GM10248 (cell line): ENCODE measurements around the gene CEP128.

Source experiments
- CTCF ChIA-PET: fragments of 300-600 bp; sonication (Branson Sonifier 250); formaldehyde crosslinking; extraction: SDS; loops from one replicate; lab custom pipeline; 2021; ENCODE audit warnings: antibody characterized with exemption; lab: Yijun Ruan, JAX
- POLR2A ChIA-PET: fragments of 350-650 bp; sonication (Branson Sonifier 250); formaldehyde crosslinking; extraction: SDS; loops from one replicate; lab custom pipeline; 2020; ENCODE audit warnings: antibody characterized with exemption; lab: Yijun Ruan, JAX
- DNase-seq: peaks from one replicate; pipeline ENCODE4 v3.0.0; 2012; ENCODE audit errors: extremely low spot score
- TF ChIP-seq, protein P1 (sequence below): IDR thresholded peaks from 2 replicates; pipeline ENCODE4 v1.5.1; 2012; ENCODE audit warnings: mild to moderate bottlenecking, low read depth; ENCODE audit errors: extremely low read depth, missing control alignments, control extremely low read depth

The CEP128 gene

DNA sequence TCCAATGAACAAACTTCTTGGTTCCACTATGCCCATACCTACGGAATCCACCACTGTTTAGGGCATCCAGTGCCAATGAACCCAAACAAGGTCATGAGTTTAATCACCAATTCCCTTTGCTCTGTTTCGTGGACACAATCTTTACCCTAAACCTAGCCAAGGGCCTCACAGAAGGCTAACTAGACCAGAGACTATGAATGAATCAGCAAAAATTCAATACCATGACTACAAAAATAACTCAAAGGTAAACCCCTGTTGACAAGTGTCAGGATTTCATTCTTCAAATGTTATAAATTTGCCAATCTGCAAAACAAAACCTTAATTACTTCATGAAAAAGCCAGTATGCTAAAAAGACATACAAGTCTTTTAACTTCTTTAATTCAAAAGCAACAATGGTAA lies 96.7 kb downstream of the CEP128 start:
- ChIA-PET POLR2A (no interaction called here), CTCF (no interaction called here)
- DNase-seq = no peak
- TF ChIP-seq, protein P1, sequence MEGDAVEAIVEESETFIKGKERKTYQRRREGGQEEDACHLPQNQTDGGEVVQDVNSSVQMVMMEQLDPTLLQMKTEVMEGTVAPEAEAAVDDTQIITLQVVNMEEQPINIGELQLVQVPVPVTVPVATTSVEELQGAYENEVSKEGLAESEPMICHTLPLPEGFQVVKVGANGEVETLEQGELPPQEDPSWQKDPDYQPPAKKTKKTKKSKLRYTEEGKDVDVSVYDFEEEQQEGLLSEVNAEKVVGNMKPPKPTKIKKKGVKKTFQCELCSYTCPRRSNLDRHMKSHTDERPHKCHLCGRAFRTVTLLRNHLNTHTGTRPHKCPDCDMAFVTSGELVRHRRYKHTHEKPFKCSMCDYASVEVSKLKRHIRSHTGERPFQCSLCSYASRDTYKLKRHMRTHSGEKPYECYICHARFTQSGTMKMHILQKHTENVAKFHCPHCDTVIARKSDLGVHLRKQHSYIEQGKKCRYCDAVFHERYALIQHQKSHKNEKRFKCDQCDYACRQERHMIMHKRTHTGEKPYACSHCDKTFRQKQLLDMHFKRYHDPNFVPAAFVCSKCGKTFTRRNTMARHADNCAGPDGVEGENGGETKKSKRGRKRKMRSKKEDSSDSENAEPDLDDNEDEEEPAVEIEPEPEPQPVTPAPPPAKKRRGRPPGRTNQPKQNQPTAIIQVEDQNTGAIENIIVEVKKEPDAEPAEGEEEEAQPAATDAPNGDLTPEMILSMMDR = no peak

DNA sequence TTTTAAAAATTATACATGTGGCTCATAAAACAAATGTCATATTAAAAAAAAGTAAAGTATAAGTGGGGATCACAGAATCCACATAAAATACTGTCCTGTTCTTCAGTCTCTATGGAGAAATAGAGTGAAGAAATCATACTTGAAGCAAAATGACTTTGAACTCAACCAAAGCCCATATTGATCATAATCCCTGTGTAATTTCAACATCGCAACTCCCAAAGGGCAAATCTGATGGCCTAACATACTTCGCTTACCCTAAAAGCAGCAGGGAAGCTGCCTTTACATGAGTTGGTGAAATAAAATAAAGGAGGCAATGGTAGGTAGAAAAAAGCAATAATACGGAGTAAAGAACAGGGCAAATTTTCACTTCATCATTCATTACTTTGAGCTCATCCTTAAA lies 101.8 kb downstream of the CEP128 start:
- CTCF ChIA-PET = interaction anchor here (1.4 to 1.5 kb wide), 2 partner anchors 9 to 16 kb away, joined by 3 to 5 read pairs; no protein-coding TSS in a partner anchor
- DNase-seq = no peak
- POLR2A ChIA-PET = no interaction called here
- TF ChIP-seq, protein P1 = no peak

DNA sequence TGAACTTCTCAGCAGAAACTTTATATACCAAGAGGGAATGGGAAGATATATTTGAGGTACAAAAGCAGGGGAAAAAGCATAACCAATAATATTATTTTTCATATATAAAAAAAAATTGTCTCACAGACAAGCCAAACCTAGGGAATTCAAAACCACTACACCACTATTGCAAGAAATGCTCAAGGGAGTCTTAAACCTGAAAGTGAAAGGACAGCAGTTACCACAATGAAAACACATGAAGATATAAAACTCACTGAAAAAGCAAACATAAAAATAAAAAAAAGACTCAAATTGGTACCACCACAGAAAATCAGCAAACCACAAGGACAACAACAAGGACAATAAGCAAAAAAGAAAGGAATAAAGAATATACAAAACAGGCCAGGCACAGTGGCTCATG lies 131.9 kb downstream of the CEP128 start:
- ChIA-PET POLR2A (no interaction called here), CTCF (no interaction called here)
- TF ChIP-seq, protein P1 = no peak
- DNase-seq = no peak

DNA sequence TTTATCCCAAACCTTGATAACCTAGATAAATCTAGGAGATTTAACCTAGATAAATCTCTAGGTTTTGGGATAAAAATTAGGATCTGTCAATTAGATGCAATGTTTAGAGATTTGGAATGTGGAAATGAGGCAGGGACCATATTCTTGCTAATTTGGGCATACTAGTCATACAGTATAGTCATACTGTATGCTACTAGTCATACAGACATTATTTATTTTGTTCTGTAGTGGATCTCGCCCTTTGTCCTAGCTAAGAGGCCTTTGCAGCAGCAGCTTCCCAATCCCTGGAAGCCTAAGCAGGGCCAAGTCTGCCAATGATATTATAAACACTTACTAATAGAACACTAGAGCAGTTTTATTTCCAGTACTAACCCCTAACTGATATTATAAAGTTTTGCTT lies 136.4 kb downstream of the CEP128 start:
- CTCF ChIA-PET = no interaction called here
- DNase-seq = no peak
- TF ChIP-seq, protein P1 = no peak
- POLR2A ChIA-PET = no interaction called here

DNA sequence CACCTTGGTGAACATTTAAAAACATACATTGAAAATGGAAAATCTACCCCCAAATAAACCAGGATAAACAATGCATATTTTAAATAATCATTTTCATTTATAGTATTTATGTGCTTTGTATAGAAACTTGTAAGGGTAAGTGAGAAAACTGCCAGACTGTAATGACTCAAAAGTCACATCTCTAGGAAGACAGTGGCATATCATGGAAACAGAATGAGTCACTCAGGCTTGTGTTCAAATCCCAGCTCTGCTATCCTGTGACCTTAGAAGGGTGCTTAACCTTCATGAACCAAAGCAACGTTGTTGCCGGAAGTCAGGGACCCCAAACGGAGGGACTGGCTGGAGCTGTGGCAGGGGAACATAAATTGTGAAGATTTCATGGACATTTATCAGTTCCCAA lies 142.7 kb downstream of the CEP128 start:
- ChIA-PET POLR2A (no interaction called here), CTCF (no interaction called here)
- DNase-seq = no peak
- TF ChIP-seq, protein P1 = no peak

DNA sequence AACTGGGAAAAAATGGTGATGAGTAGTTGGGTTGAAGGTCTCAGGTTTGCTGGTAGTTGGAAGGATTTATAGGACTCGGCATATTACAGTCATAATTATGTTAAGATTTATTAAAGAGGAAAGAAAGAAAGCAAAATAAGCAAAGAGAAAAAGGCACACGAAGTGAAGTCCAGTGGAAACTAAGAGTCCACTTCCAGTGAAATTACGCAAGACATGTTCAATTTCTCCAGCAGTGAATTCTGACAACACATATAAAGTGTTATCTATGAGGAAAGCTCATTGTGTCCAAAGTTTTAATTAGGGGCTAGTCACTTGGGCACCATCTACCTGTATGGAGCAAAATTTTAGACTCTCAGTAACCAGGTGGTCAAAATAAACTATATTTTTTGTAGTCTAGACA lies 143.3 kb downstream of the CEP128 start:
- CTCF ChIA-PET = interaction anchor here (1.0 kb wide), 1 partner anchor 14 kb away, joined by 3 read pairs; no protein-coding TSS in a partner anchor
- no peak for DNase-seq
- TF ChIP-seq, protein P1 = no peak
- POLR2A ChIA-PET = no interaction called here

DNA sequence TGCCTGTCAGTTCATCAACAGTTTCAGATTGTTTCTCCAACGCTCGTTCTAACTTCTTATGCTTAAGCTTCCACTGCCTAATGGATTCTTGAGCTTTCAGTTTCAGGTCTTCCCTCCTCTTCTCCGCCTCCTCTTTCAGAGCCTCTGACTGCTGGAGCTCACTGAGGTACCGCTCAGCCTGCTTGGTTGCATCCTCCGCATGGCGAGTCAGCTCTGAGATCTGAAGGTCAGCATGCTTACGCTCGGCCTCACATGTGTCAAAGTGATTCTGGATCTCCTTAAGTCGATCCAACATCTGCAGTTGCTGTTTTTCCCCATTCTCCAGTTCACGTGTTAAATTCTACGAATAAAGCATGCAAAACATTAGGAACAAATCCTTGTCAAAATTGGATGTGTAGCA lies 148.8 kb downstream of the CEP128 start:
- TF ChIP-seq, protein P1 = no peak
- no peak for DNase-seq
- ChIA-PET POLR2A (no interaction called here), CTCF (no interaction called here)
